Stimulated activated CD4-positive, alpha-beta T cell treated with anti-CD3 and anti-CD28 coated beads, Interleukin-2, amount 100 ng/mL, for 48 hours (primary cell): ENCODE results near the gene MTREX.

Experiments
- DNase-seq, 2 donors: peaks; one replicate each; pipeline ENCODE4 v3.0.0-alpha.2; 2020

Gene MTREX

GRCh38 chr5:55385846-55386245, 78.1 kb downstream of the MTREX start:
- DNase-seq, result no peak

- no peak for DNase-seq
Measured at GRCh38 chr5:55386356-55386755, 78.6 kb downstream of the MTREX start.

- DNase-seq, result no peak
Measured at GRCh38 chr5:55387865-55388264, 80.1 kb downstream of the MTREX start.

GRCh38 chr5:55391707-55392106, 83.9 kb downstream of the MTREX start:
- no peak for DNase-seq

- DNase-seq, result no peak
Measured at GRCh38 chr5:55392669-55393068, 84.9 kb downstream of the MTREX start.

GRCh38 chr5:55393501-55394175, 85.8 kb downstream of the MTREX start:
- DNase-seq, result no peak

GRCh38 chr5:55402199-55402598, 94.4 kb downstream of the MTREX start:
- DNase-seq, result no peak

- DNase-seq, result no peak
Measured at GRCh38 chr5:55406292-55406691, 98.5 kb downstream of the MTREX start.

GRCh38 chr5:55407059-55407684, 99.4 kb downstream of the MTREX start:
- DNase-seq, result no peak

GRCh38 chr5:55407984-55408383, 100.2 kb downstream of the MTREX start:
- DNase-seq, result no peak

GRCh38 chr5:55409775-55410174, 102.0 kb downstream of the MTREX start:
- DNase-seq, result no peak

GRCh38 chr5:55410845-55411244, 103.1 kb downstream of the MTREX start:
- DNase-seq, result no peak

GRCh38 chr5:55411876-55412275, 104.1 kb downstream of the MTREX start:
- no peak for DNase-seq

- DNase-seq, result no peak
Measured at GRCh38 chr5:55413644-55414043, 105.9 kb downstream of the MTREX start.

GRCh38 chr5:55415071-55415470, 107.3 kb downstream of the MTREX start:
- no peak for DNase-seq

- DNase-seq, result no peak
Measured at GRCh38 chr5:55416306-55416705, 108.5 kb downstream of the MTREX start.

GRCh38 chr5:55418994-55419968, 111.5 kb downstream of the MTREX start:
- no peak for DNase-seq

- peak in 1 of 2 donors; percentile 28 for DNase-seq
Measured at GRCh38 chr5:55421074-55421529, 113.3 kb downstream of the MTREX start.

- no peak for DNase-seq
Measured at GRCh38 chr5:55426455-55426854, 118.7 kb downstream of the MTREX start.

GRCh38 chr5:55427157-55427556, 119.4 kb downstream of the MTREX start:
- DNase-seq, result no peak

GRCh38 chr5:55429221-55429612, 121.4 kb downstream of the MTREX start:
- no peak for DNase-seq

- DNase-seq, result no peak
Measured at GRCh38 chr5:55429613-55430253, 121.9 kb downstream of the MTREX start.

GRCh38 chr5:55432549-55432948, 124.8 kb downstream of the MTREX start:
- DNase-seq, result no peak
